Right lobe of liver (tissue), 4 donors: ENCODE data around the gene SLC22A16.

Experiments used
- POLR2A ChIP-seq: fragments of 450-650 bp; IDR thresholded peaks from one replicate; pipeline ENCODE4 v1.6.1; 2017; ENCODE audit warnings: antibody characterized with exemption, mild to moderate bottlenecking
- TF ChIP-seq, protein P1 (sequence below), 4 donors: fragments of 200-600 bp in 3 of 4; fragments of 450-650 bp in 1 of 4; IDR thresholded peaks; one replicate each; pipeline versions ENCODE4 v1.5.1 to v1.8.0; 2016 to 2022; ENCODE audit warnings: antibody characterized with exemption in 4 of 4, mild to moderate bottlenecking in 2 of 4
- donor health status: DM: no; HTN: no; CAD: no.
- donor health status: DM: no; HTN: no; CAD: no.
- donor health status: DM: no; HTN: yes; CAD: no.

DNA sequence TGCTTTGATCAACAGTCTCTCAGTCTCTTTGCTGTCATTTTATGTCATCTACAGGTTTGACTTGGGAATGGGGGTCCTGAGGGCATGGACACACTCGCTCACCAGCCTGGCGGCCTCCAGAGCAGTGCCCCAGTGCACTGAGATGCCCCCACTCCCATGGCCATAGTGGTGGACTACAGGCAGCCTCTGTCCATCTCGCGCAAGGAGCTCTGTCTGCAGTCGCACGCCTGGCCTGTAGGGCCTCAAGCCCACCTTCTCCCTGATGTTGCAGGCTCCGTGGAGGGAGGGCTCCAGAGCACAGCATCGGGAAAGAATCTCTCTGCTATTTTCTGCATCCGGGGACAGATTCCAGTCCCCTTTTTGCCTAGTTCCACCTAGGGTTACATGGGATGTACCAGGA lies 83.7 kb downstream of the SLC22A16 start:
- TF ChIP-seq, protein P1, sequence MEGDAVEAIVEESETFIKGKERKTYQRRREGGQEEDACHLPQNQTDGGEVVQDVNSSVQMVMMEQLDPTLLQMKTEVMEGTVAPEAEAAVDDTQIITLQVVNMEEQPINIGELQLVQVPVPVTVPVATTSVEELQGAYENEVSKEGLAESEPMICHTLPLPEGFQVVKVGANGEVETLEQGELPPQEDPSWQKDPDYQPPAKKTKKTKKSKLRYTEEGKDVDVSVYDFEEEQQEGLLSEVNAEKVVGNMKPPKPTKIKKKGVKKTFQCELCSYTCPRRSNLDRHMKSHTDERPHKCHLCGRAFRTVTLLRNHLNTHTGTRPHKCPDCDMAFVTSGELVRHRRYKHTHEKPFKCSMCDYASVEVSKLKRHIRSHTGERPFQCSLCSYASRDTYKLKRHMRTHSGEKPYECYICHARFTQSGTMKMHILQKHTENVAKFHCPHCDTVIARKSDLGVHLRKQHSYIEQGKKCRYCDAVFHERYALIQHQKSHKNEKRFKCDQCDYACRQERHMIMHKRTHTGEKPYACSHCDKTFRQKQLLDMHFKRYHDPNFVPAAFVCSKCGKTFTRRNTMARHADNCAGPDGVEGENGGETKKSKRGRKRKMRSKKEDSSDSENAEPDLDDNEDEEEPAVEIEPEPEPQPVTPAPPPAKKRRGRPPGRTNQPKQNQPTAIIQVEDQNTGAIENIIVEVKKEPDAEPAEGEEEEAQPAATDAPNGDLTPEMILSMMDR (IDR thresholded peaks at IDR 0.05): no peak
- TF ChIP-seq POLR2A: no peak
